HG02763 (cell line): ENCODE measurements around the gene DST.
A peak's percentile ranks its signal among the peaks of the same experiment; 100 is the strongest.

ENCODE experiments used
- ATAC-seq: cut with Tn5 transposase; IDR thresholded peaks from one replicate; pipeline ENCODE4 v1.9.1; 2021; ENCODE audit warnings: mild to moderate bottlenecking, moderate library complexity; ENCODE audit not compliant: unreplicated experiment

The DST gene

DNA sequence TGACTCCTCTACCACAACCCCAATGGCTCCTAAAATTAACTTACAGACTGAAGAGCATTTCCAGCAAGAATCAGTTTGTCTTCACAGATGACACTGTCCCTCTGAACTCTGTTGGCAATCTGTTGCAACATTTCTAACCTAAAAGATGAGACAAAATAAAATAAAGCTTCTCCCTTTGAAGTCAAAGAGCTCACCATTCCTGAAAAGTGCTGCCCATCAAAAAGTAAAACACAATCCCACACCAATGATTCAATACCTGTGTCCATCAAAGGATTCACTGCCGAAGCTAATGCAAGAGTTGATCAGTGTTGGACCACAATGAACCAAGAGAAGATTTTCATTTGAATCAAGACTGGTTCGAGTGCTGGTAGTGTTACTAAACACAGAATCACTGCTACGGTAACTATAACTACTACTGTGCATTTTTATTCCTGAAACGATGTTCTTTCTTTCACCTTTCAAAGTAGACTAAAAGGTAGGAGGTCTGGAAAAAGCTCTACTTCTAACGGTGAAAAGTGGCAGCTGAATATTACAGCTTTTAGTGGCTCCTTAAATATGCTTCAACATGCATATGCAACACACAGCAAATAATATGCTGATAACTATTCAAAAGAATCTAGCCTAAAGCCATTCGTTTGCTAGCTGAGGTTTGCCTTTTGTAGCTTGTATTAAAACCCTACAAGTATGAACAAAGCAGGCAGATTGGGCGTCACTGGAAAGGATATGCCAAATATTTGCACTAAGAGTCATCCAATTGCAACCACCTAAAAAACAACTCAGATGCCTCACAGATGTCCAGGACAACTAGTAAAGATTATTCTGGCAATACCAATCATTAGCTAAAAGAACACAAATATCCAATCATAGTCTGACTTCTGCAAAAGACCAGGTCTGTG lies at the start of gene DST:
Gene DST (minus strand): TSS at position 524 of the 896 bp plus-strand sequence.
- ATAC-seq: no peak

DNA sequence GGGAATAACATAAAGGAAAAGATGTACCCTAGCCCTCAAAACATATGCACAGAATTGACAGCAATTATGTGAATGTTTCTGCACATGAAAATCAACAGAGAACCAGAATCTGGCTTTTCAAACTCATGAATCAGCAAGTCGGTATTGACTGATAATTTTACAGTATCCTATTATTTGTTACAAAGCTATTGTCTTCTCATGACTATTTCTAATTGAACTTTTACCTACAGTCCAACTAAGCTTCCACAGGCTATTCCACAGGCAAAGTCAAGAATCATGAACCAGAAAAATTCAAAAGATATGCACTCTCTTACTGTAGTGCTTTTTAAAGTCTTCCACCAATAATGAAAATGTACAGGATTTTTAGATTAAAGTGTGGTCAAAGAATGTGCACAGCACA lies 49.1 kb upstream of the DST start:
- no peak for ATAC-seq

DNA sequence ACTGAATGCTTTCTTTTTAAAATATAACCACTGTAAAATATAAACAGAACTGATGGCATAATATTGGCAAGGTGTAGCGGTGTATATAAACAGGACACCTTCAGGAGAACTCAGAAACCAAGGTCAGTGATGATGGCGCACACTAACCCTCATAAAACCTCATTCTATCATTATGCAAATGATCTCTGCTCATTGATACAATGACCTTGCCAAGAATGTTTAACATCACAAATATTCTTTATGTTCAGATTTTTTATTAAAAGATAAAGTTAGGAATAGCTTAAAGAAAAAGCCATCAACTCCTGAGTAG lies 48.6 kb upstream of the DST start:
- ATAC-seq: no peak

DNA sequence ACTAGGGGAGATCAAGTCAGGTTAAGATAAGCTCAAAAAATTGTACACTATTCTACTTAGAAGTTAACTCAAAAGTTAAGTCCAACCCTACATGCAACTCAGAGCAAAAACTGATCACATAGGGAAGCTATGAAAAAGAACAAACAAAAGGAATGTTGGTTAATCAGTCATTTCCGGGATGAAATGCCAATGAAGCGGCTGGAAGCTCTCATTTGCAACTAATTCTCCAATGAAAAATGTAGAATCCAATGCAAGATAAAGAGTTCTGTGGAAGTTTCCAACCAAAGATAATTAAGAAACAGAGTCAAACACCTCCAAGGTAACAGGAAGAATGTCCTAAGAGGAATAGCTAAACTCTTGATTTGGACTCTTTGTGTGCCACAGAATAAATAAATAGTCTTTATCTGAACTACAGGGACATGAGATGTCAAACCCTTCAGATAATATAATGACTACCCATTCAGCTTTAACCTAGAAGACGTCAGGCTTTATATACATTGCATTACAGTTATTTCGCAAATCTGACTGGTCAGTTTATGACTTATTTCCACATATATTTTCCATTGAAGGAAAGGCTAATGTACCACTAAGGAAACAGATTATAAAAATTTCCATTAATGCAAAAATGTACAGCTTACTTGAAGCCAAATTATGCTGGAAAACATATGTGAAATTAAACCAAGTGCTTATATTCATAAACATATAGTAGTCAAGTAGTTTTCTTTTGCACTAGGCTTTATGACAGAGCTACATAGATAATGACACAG lies 48.0 kb upstream of the DST start:
- no peak for ATAC-seq

DNA sequence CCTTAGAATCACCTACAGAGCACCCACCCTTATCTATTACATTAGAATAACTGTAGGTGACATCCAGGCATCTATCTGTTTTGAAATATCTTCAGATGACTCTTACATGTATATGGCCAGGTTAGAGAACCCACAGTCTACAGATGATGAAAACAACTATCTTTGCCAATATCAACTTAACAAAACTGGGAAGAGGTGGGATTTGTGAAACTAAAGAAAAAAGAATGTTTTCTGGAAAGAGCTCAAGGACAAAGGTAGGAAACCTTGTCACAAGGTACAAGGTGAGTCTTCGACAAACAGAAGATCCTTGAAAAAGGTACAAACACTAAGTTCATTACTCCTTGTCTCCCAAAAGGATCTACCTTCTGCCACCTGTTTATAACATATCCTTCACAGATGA lies 47.0 kb upstream of the DST start:
- ATAC-seq: no peak

DNA sequence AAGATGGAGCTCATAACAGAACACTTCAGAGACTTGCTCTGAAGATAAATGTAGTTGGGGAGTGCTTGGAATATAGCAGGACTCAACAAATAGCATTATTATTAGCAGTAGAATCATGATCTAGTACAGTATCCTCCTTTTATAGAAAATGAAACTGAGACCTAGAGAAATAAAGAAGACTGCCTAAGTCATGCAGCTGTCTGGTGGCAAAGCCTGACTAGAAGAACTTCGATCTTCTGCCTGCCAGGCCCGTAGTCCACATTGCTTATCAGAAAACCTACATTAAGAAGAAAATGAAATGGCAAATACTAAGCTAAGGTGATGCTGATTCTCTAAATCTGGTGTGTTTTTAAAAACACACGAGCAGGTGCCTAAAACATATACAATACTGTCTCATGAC lies 46.4 kb upstream of the DST start:
- ATAC-seq: peak; percentile 92

DNA sequence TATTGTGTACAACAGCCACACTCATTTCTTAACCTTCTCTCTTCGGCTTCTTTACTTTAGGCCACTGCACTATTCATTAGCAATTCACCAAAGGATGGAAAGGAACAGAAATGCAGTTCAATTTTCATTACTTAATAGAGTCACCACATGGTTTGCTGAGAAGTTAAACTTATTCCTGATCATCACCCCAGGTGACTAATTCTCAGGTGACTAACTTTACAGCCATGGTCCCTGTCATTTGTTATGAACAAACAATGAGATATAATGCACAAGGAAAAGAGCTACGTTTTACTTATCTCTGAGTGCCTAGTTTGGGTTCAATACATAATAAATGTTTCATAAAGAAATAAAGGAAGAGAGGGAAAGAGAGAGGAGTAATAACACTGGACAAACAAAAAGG lies 45.8 kb upstream of the DST start:
- ATAC-seq: no peak

DNA sequence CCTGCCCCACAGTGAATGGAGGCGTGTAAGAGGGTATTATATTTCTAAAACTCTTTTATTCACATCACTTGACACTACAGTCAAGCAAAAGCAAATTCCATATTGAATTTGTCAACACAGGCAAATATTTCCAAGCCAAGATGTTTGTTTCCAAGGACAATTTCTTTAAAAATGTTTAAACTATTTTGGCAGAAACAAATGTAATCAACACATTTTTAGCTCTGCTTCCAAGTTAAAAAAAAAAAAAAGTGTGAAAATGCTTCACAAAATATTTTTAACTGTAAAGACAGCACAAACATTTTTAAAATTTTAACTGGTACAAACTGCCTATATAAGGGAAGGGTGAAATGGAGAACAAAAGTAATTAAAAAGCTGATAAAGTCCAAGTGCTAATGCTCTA lies 44.9 kb upstream of the DST start:
- no peak for ATAC-seq

DNA sequence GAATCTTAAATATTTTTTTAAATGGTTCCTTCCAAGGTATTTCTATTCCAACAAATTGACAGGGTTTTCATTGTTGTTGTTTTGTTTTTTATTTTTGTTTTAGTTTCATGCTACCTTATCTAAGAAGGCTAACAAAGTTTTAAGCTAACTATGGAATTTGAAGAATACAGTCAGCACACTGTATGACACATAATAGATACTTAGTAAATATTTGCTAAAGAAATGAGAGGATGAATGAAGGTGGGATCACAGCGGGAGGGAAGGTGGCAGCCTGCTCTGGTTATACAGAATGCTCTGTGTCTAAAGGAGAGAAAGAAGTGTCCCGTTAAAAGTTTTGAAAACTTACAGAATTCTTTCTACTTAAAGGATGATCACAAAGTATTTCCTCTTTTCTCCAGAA lies 43.7 kb upstream of the DST start:
- ATAC-seq: no peak

DNA sequence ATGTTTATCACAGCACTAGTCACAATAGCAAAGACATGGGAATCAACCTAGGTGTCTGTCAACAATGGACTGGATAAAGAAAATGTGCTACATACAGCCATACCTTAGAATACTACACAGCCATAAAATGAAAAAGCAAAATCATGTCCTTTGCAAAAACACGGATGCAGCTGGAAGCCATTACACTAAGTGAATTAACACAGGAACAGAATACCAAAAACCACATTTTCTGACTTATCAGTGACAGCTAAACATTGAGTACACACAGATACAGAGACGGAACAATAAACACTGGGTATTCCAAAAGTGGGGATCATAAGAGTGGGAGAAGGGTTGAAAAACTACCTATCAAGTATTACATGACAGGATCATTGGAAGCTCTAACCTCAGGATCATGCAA lies 43.3 kb upstream of the DST start:
- no peak for ATAC-seq

DNA sequence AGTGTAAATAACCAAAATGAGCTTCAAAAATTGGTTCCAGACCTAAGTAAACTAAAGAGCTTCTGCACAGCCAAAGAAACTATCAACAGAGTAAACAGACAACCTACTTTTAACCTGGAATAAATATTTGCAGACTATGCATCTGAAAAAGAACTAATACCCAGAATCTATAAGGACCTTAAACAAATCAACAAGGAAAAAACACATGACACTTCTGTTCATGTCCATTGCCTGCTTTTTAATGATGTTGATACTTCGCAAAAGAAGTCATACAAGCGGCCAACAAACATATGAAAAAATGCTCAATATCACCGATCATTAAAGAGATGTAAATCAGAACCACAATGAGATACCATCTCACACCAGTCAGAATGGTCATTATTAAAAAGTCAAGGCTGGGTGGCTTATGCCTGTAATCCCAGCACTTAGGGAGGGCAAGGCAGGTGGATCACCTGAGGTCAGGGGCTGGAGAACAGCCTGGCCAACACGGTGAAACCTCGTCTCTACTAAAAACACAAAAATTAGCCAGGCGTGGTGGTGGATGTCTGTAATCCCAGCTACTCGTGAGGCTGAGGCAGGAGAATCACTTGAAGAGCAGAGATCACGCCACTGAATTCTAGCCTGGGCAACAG lies 42.5 kb upstream of the DST start:
- ATAC-seq: no peak

DNA sequence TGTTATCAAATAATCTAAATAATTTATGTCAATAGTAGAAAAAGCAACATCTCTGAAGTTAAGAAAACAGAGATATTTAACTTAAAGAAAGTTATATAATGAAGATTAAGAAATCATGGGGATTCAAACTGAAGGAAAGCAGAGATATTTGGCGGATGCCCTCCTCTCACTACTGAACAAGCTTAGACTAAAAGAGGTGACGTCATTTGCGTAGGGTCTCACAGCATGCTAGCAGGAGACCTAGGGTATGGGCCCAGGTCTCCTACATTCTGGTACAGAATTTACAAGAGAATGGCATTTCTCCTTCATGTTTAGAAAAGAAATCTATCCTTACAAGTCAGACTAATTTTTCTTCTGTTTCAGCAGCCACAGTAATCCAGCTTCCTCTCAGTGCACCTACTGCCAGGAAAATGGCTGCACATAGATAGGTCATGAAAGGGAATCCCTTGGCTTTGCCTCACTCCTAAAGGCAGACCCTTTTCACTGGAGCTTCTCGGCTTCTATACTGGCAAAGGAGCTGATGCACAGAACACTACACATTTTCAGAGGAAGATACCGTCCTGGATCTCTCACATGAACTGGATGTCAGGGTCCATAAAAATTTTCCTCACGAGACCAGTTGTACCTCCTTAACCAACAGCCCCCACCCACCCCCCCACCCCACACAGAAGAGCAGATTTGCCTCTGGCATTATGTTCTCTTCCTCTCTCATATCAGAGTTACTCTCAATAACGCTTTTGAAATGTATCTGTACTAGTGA lies 41.8 kb upstream of the DST start:
- no peak for ATAC-seq

DNA sequence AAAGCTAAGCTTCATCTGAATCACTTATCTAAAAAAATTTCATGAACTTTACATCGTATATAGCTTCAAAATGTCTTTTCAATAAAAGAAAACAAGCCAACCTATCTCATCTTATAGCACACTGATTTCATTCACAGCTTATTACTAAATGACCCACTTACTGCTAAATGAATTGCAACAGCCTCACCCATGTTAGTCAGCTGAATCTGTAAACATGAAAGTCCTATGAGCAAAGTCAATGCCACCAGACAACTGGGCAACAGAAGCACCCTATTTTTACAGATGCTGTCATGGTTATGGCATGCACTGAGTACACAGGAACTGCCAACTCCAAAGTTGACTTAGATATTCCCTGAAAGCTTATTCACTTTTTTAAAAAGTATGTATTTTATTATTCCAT lies 41.2 kb upstream of the DST start:
- no peak for ATAC-seq

DNA sequence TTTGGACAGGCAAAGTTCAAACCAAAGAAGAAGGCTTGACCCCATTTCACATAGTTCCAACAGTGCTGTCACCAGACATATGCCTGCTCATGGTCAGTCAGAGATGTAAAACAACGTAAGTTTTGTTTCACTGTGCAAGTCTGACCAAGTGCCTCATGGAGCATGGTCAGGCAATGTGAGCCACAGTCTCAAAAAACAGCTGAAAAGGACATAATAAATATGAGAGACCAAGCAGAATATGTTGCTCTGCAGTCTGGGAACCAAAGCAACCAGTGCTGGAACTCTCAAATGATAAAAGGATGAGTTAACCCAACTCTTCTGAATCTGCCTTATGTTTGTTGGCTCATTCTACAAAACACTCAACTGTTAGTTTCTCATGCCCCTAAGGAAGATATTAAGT lies 39.9 kb upstream of the DST start:
- no peak for ATAC-seq

DNA sequence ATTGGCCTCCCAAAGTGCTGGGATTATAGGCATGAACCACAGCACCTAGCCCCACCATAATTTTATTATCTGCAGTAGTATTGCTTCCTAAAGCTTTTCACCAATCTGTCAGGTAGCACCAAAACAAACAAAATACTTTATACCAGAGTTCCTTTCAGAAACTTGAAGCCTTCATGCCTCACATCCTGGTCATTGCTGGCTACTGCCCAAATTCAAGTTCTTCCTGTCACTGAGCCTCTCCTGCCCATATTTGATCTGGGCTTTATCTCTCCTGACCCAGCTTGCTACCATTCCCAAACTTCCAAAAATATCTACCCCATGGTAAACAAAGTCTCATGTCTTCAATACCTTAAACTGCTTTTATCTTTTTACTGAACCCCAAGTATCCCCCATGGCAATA lies 34.9 kb upstream of the DST start:
- no peak for ATAC-seq

DNA sequence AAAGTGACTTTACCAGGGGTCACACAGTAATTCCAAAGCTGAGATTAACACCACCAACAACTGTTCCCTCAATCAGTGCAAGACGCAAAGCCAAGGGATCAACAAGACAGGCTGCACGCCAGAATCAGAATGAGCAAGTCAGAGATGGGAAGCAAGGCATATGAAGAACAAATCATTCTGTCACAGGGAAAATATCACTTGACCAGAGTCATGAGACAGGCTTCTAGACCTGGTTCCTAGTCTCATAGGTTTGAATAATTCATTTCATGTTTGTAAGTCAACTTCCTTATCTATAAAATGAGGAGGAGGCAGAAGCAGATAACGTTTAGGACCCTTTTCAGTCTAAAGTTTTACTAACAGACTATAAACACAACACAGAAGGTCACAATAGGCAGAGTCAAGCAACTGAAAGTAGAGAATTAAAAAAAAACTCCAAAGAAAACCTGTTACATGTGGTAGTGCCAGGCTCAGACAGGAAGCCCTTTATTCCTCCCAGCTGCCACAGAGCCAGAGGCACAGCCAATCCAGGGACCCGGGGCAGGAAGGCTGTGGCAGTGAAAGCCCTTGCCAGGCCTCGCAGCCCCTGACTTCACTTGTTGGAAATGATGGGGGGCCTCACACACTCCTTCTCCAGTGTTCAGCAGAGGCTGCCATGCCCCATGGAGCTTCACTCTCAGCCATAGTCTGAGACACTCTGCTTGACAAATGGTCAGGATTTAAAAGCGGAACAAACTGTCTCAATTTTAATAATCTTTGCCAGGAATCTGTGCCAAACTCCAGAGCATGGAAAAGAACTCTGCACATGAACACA lies 29.2 kb upstream of the DST start:
- no peak for ATAC-seq

DNA sequence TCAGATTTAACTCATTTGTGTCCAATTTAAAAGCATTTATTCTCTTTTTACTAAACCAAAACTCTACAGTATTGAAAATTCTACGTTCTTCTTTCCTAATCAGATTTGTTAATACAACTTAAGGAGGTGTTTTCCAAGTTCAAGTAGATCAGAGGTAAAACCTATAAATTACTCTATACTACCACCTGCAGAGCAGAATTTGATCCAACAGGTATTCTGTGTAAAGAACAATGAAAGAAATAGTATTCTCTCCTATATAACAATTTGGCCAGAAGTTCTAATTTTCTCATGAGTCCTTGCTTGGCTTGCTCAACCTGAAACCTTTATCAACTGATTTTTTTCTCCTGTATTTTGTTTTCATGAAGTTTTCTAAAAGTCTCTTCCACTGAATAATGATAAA lies 28.5 kb upstream of the DST start:
- no peak for ATAC-seq

DNA sequence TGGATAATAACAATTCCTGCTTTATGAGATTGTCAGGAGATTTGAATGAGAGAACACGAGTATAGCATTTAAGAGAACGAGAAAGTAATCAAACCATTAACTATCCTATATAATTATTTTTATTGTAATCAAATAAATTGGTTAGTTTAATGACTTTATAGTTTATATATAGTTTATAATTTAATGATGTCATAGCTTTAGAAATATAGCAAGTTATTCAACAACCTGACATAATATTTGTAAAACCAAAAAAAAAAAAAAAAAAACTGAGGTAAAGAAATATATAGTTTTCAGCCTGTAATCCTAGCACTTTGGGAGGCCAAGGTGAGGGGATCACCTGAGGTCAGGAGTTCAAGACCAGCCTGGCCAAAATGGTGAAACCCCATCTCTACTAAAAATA lies 26.4 kb upstream of the DST start:
- no peak for ATAC-seq

DNA sequence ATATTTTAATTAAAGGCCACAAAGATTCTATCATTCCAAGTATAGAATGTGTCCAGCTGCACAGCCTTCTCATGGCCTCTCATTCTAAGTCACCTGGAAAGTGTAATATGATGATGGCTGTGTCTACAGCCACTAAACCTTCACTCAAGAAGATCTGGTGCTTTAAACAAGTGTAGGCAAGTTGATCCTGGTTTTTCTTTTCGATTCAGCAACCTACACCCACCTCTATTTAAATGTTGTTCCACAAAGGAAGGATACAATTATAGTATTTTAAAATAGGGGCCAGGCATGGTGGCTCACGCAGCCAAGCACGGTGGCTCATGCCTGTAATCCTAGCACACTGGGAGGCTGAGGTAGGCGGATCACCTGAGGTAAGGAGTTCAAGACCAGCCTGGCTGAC lies 25.5 kb upstream of the DST start:
- ATAC-seq: no peak

DNA sequence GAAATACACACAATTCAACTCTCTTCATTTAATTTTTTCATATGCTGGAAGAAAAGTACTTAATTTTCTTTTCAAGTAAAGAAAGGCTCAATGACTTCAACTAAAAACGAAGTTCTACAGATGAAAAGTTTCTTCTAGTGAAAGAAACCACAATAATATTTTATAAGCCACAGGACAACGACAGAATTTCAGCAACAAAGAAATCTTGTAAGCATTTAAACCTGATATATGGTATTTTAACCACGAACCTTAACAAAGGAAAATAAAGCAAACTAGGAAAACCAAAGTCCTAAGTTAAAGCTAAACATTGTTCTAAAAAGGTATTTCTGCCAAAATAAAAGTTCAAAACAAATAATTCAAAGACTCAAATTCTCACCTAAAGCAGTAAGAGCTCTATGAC lies 24.6 kb upstream of the DST start:
- ATAC-seq: no peak

DNA sequence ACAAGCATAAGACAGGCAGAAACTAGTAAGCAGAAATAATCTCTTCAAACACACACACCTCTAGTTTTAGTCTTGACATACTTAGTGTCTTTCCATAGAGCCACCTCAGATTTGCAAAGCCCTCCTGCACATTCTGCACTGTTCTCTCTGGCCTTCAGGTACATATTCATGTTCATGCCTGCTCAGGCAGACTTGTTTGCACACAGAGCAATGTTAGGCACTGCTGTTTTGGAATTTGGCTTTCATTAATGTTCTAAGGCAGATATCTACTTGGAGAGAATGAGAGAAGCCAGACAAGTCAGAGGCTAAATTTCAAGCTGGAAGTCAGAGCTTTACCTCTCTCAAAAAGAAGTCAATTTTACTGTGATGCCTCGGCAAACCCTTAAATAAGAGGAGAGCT lies 21.3 kb upstream of the DST start:
- ATAC-seq: no peak
